ENCODE data around the gene DNAI1.
"Not testable (repeated sequence)": the region's sequence is repeated elsewhere in the genome, so short reads cannot be mapped to it uniquely, and the experiment has no call there.

DNAI1 gene

DNA sequence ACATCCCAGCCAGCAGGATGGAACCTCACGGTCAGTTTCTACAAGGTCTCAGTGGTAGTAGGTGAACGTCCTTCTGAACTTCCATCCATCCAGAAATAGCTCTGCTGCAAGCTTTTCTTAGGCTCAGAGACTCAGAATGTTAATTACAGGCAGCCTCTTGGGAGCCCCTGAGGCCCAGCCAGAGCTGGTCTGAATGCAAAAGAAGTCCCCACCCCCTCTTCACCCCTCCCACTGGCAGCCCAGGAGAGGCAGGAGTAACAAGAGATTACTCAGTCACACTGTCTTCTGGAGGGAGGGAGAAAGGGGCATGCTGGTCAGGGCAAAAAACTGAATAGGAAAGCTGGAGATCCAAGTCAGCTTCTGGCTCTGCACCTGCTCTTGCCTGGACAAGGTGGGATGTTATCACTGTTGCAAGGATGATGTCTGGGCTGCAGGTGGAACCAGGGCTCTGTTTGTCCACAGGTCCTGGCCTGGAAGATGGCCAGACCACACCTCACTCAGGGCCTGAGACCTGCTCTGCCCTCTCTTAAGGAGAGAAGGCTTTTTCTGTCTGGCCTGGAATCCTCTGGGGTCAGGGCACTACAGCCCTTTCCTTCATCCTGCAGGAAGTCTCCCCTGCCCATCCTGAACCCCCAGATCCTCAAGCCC lies 55.1 kb downstream of the DNAI1 start:
- DNase-seq (ENCODE audit: low spot score): no peak

DNA sequence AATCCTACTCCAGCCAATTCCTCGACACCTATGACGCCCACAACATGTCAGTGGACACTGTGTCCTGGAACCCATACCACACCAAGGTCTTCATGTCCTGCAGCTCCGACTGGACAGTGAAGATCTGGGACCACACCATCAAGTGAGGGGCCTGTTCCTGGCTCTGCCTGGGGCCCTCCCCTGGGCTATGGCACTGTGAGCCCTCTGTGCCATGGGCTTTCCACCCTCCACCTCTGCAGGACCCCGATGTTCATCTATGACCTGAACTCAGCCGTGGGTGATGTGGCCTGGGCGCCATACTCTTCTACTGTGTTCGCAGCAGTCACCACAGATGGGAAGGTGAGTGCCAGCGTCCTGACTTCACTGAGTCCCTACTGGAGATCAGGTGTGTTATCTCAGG lies 55.8 kb downstream of the DNAI1 start:
- no peak for DNase-seq (ENCODE audit: low spot score)

DNA sequence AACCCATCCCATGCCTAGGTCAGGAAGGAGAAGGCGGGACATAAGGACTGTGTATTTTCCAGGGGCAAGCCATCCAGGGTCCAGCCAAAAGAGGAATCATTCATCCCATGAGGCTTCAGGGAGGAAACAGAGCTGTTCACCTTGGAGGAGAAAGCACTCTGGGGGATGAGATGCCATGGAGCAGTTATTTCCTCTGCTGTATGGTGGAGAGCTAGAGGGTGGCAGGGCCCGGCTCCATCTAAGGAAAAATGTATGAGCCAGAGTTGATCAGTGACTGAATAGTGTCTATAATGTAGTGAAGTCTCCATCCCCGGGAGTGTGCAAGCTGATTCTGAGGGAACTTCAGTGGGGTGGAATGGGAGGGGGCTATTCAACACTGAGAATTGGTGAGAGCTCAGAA lies 56.2 kb downstream of the DNAI1 start:
- no peak for DNase-seq (ENCODE audit: low spot score)

DNA sequence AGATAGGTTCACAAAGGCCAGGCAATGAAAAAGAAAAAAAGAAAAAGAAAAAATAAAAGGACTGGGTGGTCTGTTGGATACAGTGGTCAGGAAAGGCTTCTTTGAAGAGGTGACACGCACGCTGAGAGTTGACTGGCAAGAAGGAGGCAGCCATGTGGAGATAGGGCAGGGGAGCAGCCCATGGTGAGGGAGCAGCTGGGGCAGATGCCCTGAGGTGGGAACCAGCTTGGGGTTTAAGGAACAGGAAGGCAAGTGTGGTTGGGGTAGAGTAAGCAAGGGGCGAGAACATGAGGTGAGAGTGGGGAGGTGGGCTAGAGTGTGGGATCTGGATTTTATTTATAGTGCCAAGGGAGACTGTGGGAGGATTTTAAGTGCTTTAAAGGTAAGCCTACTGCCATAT lies 57.4 kb downstream of the DNAI1 start:
- no peak for DNase-seq (ENCODE audit: low spot score)

DNA sequence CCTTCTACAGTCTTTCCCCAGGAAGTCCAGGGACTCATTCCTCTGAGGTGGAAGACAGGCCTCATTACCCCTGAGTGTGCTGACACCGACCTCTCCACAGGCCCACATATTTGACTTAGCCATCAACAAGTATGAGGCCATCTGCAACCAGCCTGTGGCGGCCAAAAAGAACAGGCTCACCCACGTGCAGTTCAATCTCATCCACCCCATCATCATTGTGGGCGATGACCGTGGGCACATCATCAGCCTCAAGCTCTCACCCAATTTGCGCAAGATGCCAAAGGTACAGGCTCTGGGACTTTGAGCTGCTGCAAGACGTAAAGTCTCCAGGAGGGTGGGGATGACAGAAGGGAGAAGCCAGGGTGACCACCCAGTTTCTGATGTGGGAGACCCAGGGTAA lies 58.6 kb downstream of the DNAI1 start:
- no peak for DNase-seq (ENCODE audit: low spot score)

DNA sequence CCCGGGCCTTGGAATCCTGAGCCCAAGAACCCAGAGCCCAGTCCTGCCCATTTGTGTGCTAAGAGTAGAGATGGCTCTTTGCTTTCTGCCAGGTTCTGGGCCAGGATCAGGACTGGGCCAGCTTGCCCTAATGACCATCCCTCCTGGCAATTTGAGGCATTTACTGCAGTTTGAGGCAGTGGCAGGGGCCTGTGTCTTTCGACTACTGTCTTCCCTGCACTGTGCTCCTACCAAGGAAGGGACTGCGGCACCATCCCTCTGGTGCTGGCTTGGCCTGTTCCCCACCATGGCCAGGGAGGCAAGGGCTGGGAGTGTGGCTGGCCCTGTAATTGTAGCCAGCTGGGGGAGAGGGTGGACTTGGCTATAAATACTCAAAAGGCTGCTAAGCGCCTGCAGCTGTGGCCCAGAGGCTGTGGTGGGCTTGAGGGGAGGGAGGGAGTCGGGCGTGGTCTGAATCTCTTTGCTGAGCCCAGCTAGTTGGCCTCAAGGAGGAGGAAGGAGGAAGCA lies 59.6 kb downstream of the DNAI1 start:
- DNase-seq (ENCODE audit: low spot score): no peak

DNA sequence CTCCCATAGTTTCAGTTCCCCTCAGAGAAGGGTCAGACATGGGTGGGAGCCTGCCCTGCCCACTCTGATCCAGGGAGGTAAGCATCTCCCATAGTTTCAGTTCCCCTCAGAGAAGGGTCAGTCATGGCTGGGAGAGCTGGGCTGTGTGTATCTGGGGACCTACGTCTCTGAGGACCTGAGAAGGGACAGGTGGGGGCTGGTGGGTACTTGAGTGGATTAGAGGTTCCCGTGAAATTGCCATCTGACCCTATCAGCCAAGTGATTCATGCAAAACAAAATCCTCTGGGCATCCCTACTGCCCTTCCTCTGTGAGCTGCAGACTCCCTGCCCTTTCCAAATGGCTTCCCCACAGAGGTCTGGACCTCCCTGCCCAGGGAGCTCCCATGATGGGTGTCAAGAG lies 60.3 kb downstream of the DNAI1 start:
- no peak for DNase-seq (ENCODE audit: low spot score)

DNA sequence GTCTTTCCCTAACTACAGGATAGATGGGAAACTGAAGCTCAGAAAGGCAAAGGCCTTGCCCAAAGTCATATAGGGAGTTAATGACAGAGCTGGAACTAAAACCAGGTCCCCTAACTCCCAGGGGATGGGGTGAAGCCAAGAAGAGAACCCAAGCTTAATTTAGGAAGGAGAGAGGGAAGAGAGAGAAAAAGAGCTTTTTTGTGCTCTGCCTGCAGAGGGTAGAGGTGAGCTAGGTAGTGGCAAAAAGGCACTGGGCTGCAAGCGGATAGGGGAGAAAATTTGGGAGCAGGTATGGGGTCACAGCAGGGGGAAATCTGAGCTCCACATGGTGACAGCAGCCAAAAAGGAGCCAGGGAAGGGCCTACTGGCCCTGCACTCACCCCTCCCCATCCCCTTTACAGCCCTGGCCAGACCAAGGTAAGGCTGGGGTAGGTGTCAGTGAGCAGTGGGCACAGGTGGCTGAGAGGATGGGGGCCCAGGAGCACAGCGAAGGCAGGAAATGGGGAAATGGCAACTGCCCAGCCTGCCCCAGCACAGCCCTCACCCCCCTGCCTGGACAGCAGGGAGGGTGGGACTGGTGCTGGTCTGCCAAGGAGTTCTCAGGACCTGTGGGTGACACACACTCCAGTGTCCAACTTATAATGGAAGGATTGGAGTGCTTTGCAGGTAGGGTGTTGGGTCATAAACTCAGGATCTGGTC lies 60.9 kb downstream of the DNAI1 start:
- no peak for DNase-seq (ENCODE audit: low spot score)

DNA sequence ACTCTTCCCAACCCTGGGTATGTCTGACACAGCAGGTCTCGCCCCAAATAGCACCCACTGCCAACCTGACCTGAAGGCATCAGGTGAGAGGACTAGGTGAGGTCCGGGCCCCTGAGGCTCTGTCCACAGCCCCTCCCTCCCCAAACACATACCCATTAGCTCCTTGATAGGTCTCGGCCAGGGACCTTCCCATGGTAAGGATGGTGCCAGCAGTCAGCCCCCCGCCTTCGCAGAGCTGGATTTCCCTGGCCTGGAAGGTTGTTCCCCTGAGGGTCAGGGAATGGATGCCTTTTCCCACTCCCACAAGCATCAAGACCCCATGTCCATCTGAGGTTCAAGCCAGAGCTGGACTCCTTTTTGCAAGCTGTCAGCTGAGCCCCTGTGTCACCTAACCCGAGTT lies 61.5 kb downstream of the DNAI1 start:
- no peak for DNase-seq (ENCODE audit: low spot score)

DNA sequence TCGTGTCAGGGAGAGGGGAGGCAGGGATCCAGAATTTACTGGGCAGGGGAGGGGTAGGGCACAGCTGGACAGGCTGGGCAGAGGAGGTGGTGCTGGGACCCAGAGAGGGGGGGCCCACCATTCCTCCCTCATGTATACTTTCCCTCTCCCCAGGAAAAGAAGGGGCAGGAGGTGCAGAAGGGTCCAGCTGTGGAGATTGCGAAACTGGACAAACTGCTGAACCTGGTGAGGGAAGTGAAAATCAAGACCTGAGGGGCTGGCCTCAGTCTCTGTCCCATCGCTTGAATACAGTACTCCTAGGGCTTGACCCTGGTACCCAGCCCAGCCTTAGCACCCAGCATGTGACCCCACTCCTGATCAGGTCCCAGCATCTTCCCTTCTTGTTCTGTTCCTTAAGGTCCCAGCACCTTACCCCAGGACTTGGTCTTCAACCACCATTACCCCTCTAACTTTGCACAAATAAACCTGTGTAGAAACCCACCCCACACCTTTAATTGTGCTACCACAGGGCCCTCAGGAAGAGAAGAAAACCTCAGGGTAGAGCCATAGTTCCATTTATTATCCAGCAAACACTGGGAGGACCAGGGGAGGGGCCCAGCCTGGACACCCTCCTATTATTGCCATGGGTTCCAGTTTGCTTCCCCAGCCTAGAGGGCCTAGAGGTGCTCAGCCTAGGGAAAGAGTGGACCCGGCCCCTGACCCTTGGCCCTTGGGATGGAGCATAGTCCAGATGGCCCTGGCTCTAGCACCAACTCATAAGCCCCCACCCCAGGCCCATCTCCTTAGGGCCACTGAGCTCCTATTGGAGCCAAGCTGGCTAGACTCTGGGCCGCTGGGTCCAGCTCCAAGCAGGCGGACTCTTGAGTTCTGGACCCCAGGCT lies 62.1 kb downstream of the DNAI1 start:
- no peak for DNase-seq (ENCODE audit: low spot score)

DNA sequence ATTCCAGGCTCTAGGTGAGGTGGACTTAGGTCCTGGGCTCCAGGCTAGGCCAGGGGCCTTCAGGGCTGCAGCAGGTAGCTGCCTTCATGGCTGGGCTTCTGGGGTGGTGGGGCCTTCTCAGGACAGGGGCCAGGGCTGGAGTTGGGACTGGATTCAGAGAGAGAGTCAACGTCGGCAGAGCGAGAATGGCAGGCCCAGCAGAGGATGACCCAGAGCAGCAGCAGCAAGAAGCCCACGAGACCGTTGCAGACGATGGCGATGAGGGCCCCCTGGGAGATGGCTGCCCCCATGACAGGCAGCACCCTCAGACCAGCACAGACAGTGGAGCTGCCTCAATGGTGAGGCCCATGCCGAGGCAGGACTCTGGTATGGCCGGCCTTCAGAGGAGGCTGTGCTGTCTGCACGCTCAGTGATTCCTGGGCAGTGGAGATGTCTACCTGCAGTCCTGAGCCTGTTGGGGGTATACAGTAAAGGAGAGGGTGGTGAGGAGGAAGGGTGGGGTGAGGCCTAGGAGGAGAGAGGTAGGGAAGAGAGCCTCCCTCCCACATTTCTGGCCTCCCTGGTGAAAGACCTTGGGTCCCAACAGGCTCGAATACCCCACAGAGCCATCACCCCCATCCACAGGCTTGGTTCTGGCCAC lies 62.9 kb downstream of the DNAI1 start:
- no peak for DNase-seq (ENCODE audit: low spot score)

DNA sequence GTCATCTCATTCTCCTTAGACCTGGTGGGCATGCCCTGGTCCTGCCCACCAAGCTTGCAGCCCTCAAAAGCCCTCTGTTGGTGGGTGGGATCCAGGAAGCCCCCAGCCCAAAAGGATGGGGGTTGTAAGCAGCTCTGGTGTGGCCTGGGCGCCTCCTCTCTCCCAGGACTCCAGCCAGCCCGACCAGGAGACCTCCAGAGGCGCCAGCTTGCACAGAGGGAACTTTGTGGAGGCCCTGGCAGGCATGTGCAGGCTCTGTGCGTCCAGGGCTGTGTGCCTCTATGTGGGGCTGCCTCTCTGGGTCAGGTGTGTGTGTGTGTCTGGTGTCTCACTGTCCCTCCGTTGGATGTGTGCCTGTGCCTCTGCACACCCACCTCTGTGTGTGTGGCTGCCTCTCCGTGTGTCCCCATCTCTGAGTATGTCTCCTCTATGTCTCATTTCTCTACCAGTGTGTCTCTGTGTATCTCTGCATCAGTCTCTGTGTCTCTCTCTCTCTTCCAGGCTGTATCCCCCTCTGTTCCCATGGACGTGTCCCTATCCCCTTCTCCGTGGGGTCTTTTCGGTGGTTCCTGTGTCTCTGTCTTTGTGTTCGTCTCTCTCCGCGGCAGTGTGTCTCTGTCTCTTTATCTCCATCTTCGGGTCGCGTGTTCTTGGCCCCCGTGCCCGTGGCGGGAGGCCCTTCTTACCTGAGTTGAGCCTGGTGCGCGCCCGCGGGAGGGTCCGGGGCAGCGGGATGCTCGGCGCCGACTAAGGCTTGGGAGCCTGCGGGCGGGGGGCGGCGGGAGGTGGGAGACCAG lies 63.7 kb downstream of the DNAI1 start:
- no peak for DNase-seq (ENCODE audit: low spot score)

DNA sequence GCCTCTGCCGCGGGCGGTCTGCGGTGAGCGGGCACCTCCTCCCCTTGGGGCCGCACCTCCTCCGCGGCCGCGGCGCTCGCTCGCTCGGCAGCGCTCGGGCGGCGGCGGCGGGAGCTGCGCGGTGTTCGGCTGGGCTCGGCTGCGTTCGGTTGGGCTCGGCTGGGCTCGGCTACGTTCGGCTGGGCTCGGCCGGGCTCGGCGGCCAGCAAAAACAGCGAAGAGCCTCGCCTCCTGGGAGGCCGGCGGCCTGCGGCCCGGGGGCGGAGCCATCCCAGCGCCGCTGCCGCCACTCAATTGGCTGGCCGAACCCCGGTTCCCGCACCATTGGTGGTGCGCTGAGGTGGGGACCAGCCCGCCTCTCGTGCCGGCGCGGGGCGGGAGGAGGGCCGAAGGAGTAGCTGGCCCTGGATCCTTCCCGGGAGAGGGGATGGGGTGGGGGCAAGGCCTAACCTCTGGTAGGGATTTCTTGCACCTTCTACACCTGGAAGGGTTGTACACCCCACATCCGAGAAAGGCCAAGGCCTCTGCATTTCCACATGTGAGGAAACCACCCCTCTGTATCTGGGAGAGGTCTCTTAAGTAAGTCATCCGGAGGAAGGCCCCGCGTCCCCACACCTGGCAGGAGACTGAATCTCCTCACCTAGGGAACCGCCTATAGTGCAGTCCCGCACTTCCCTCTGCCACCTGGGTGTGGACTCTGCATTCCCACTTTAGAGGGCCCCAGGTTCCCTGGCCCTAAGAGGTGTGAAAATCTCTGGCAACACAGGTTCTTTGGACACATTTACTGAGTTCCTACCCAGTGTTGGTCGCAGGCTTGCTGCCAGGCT lies 64.6 kb downstream of the DNAI1 start, which contains the start of gene ENHO:
Gene ENHO, minus strand, starts transcription at position 20 of the 827 bp plus-strand sequence. CDS start 1,295 bp downstream, outside the sequence.
- DNase-seq (ENCODE audit: low spot score): peak; percentile 90

DNA sequence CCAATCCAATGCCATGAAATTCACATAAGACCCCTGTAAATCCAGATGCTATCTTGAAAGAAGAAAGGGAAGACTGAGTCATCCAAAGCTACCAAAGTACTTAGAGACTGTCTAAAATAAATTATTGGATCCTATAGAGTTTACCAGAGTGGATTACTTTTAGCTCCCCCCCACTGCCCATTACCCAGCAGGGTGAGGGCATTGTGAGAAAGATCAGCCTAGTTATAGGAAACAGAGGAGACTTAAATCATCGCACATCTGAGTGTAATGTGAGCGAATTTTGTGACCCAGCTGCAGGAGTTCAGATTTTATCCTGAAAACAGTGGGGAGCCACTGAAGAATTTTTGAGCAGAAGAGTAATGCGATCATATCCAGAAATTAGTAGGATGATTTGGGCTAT lies 65.7 kb downstream of the DNAI1 start:
- DNase-seq (ENCODE audit: low spot score): no peak

DNA sequence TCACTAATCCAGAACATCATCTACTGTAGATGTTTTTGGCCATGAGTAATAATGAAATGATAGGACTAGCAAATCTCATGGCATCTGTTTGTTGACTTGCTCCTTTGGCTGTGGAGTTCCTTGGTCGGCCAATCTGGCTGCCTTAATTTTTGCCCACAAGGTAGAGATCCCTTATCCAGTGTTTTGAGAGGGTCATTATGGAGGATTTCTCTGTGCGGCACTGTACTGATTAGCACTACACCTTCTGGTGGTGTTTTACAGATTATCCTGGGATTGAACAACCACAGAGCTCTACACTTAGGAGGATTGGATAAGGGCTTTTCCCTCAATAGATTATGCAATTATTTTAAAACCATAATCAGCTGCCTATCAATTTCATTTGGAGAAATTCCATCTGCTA lies 67.4 kb downstream of the DNAI1 start:
- no peak for DNase-seq (ENCODE audit: low spot score)

DNA sequence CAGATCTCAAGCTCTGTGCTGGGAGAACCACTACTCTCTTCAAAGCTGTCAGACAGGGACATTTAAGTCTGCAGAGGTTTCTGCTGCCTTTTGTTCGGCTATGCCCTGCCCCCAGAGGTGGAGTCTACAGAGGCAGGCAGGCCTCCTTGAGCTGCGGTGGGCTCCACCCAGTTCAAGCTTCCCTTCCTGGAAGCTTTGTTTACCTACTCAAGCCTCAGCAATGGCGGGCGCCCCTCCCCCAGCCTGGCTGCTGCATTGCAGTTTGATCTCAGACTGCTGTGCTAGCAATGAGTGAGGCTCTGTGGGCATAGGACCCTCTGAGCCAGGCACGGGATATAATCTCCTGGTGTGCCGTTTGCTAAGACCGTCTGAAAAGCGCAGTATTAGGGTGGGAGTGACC lies 73.4 kb downstream of the DNAI1 start:
- DNase-seq (ENCODE audit: low spot score): not testable (repeated sequence)

DNA sequence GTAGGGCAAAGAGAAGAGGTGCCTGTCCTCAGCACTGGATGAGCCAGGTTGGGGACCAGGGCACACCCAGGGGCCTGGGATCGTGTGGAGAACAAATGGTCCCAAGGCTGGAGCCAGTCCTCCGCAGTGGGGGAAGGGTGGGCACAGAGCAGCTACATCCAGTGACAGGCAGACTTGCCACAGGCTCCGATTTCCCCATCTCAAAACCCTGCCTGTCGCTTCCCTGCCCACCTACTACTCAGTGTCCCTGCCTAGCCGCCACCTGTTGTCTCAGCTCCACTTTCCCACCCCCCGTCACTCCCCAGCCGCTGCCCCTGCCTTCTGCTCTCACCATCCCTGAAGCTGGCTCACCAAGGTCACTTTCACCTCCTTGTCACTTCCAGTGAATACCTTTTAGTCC lies 78.1 kb downstream of the DNAI1 start:
- no peak for DNase-seq (ENCODE audit: low spot score)

DNA sequence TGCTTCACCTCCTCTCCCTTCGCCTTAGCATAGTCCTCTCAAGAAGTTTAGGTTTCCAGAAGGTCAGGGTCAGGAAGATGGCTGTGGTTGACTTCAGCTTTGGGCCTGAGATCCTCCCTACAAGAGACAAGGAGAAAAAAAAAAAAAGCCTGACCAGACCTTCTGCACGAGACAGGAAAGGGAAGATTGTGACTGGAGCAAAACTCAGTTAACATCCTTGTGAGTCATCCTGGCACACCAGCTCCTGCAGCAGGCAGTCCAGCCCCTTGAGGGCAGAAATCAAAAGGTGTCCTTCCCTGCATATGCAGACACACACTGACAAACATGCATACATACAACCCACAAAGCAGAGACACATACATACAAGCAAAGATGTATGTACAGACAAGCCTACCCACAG lies 82.2 kb downstream of the DNAI1 start:
- no peak for DNase-seq (ENCODE audit: low spot score)

DNA sequence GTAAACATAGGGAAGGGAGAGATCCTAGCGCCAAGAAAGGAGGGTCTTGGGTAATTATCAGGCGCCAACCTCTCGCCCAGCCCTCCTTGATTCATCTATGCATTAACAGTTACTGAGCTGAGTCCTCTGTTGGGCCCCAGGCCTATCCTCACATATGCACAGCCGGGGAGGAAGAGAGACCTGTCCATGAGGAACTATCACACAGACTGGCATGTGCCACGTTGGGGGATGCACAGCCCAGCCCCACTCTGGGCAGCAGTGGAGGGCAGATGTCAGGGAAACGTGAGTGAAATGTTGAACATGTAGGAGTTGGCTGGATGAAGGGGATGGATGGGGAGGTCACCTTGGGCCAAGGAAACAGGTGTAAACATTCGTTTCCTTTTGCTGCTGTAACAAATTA lies 82.9 kb downstream of the DNAI1 start:
- no peak for DNase-seq (ENCODE audit: low spot score)

DNA sequence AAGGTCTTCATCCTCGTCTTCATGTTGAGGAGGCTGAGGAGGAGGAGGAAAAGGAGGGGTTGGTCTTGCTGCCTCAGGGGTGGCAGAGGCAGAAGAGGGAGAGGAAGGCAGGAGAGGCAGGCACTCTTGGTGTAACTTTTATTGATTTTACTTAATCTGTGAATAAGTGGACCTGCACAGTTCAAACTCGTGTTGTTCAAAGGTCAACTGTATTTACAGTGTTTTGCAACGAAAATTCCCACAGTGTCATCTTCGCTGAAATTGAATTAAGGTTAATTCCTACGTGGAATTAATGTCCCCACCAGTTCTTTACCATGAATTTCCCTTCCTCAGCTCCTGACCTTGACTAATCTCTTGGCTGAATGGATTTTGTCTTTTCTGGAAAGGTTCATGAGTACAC lies 85.4 kb downstream of the DNAI1 start:
- no peak for DNase-seq (ENCODE audit: low spot score)

DNA sequence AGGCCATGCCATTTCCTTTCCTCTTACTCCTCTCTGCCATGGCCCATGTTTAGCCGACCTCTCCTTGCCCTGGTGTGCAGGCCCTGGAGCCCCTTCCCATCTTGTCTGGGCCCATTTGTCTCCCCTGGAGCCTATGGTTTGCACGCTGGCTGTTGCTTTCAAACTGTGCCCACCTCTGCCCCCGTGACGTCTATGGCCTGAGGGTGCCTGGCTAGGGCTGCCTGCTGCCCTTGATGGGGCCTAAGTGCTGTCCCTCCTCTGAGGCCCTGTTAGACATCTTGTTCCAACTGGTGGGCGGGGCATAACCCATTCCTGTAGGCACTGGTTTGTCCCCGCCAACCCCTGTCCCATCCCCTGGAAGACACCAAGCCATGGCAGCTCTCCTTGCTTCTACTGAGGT lies 86.9 kb downstream of the DNAI1 start:
- DNase-seq (ENCODE audit: low spot score): no peak

Data from LoVo (cell line).